Stimulated activated CD4-positive, alpha-beta T cell treated with anti-CD3 and anti-CD28 coated beads, Interleukin-12 subunit alpha, Interleukin-12 subunit beta, amount 100 ng/mL, for 4 hours (primary cell): Measurements from ENCODE around the gene TERC.
"Not testable (repeated sequence)": the region's sequence is repeated elsewhere in the genome, so short reads cannot be mapped to it uniquely, and the experiment has no call there.

ENCODE experiments used
- DNase-seq: peaks from one replicate; pipeline ENCODE4 v3.0.0-alpha.2; 2020

The TERC gene

GRCh38 chr3:169771497-169772304, 6.8 kb upstream of the TERC start:
- peak; percentile 52 for DNase-seq

GRCh38 chr3:169769287-169770181, 4.7 kb upstream of the TERC start, which contains the start of gene ACTRT3:
ACTRT3 (minus strand) TSS chr3:169769561; CDS start chr3:169769520, 41 bp downstream.
- DNase-seq: peak; percentile 58

- DNase-seq: peak; percentile 59
Observed at GRCh38 chr3:169764312-169764881, 463 bp downstream of the TERC start.

GRCh38 chr3:169760479-169760878, 4.4 kb downstream of the TERC start:
- no peak for DNase-seq

- no peak for DNase-seq
Observed at GRCh38 chr3:169759256-169759655, 5.6 kb downstream of the TERC start.

- DNase-seq: no peak
Observed at GRCh38 chr3:169758359-169758994, 6.4 kb downstream of the TERC start.

- no peak for DNase-seq
Observed at GRCh38 chr3:169755488-169755887, 9.4 kb downstream of the TERC start.

- no peak for DNase-seq
Observed at GRCh38 chr3:169754711-169755110, 10.1 kb downstream of the TERC start.

GRCh38 chr3:169751875-169752274, 13.0 kb downstream of the TERC start:
- no peak for DNase-seq

- DNase-seq: no peak
Observed at GRCh38 chr3:169750665-169751064, 14.2 kb downstream of the TERC start.

GRCh38 chr3:169748670-169749069, 16.2 kb downstream of the TERC start:
- no peak for DNase-seq

GRCh38 chr3:169746924-169747323, 17.9 kb downstream of the TERC start:
- DNase-seq: no peak

GRCh38 chr3:169744366-169745054, 20.4 kb downstream of the TERC start:
- DNase-seq: no peak

GRCh38 chr3:169739067-169739466, 25.8 kb downstream of the TERC start:
- no peak for DNase-seq

GRCh38 chr3:169731857-169732256, 33.0 kb downstream of the TERC start:
- not testable (repeated sequence) for DNase-seq

GRCh38 chr3:169722724-169723123, 42.1 kb downstream of the TERC start:
- no peak for DNase-seq

- not testable (repeated sequence) for DNase-seq
Observed at GRCh38 chr3:169718415-169718814, 46.4 kb downstream of the TERC start.
